Neural crest cell (in vitro differentiated cells): Measurements from ENCODE around the gene BICRA. TPM values are rescaled to one million over a fixed set of nuclear protein-coding genes. Genes with fewer than 3 reads are reported as not detected.
"Not testable (repeated sequence)": the region's sequence is repeated elsewhere in the genome, so short reads cannot be mapped to it uniquely, and the experiment has no call there.

Experiments used
- DNase-seq: peaks from one replicate; pipeline ENCODE4 v3.0.0; 2021; ENCODE audit warnings: low read depth, mixed read lengths, low spot score
- H3K27ac Mint-ChIP-seq: one replicate; pipeline ENCODE4 v1.8.0; 2021; ENCODE audit warnings: mild to moderate bottlenecking, mixed read lengths; ENCODE audit not compliant: unreplicated experiment
- H3K27me3 Mint-ChIP-seq: 2 replicates; pipeline ENCODE4 v1.8.0; 2021; ENCODE audit warnings: low read depth, mild to moderate bottlenecking, mixed read lengths
- H3K36me3 Mint-ChIP-seq: 2 replicates; pipeline ENCODE4 v1.8.0; 2021; ENCODE audit warnings: low read depth, mild to moderate bottlenecking, mixed read lengths
- H3K4me1 Mint-ChIP-seq: 2 replicates; pipeline ENCODE4 v1.8.0; 2021; ENCODE audit warnings: mixed read lengths
- H3K4me3 Mint-ChIP-seq: one replicate; pipeline ENCODE4 v1.8.0; 2021; ENCODE audit warnings: mild to moderate bottlenecking, mixed read lengths
- H3K9me3 Mint-ChIP-seq: 2 replicates; pipeline ENCODE4 v1.8.0; 2021; ENCODE audit warnings: mixed read lengths
- total RNA-seq: library from RNA; stranded (reverse); gene quantifications from 2 replicates; pipeline ENCODE4 v1.2.1, GENCODE V29; 2021
- TF ChIP-seq, protein P1 (sequence below): fragments of 200-600 bp; sonication (generic); conservative IDR thresholded peaks from 2 replicates; pipeline ENCODE4 v1.5.0; 2021; ENCODE audit warnings: antibody characterized with exemption, mild to moderate bottlenecking

The BICRA gene
- total RNA-seq, 1 donor from 2014 or later = 28.9 TPM

DNA sequence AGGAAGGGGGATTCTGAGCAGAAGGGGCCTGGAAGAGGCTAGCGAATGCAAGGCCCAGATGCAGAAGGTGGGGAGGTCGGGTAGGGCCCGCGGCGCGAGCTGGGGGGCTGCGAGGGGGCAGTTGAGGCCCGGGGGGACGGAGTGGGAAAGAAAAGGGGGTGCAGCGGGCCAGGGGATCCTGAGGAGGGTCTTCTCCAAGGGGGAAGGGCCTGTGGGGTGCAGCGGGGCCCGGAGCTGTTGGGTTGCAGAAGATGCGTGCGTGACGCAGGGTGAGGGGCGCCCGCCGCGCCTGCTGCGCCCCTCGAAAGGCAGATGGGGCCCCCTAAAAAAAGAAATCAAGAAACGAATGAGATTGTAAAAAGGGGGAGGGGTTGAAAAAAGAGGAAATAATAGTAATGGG lies 36.3 kb upstream of the BICRA start:
- no peaks in the 10 kb centered on the region for H3K4me1 Mint-ChIP-seq
- TF ChIP-seq, protein P1, sequence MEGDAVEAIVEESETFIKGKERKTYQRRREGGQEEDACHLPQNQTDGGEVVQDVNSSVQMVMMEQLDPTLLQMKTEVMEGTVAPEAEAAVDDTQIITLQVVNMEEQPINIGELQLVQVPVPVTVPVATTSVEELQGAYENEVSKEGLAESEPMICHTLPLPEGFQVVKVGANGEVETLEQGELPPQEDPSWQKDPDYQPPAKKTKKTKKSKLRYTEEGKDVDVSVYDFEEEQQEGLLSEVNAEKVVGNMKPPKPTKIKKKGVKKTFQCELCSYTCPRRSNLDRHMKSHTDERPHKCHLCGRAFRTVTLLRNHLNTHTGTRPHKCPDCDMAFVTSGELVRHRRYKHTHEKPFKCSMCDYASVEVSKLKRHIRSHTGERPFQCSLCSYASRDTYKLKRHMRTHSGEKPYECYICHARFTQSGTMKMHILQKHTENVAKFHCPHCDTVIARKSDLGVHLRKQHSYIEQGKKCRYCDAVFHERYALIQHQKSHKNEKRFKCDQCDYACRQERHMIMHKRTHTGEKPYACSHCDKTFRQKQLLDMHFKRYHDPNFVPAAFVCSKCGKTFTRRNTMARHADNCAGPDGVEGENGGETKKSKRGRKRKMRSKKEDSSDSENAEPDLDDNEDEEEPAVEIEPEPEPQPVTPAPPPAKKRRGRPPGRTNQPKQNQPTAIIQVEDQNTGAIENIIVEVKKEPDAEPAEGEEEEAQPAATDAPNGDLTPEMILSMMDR = no peak
- H3K27ac Mint-ChIP-seq = no peak overlapping the region
- no peak for DNase-seq
- H3K9me3 Mint-ChIP-seq = no peaks in the 10 kb centered on the region
- H3K27me3 Mint-ChIP-seq = no peaks in the 10 kb centered on the region
- no peak overlapping the region for H3K4me3 Mint-ChIP-seq
- H3K36me3 Mint-ChIP-seq = no peaks in the 10 kb centered on the region

DNA sequence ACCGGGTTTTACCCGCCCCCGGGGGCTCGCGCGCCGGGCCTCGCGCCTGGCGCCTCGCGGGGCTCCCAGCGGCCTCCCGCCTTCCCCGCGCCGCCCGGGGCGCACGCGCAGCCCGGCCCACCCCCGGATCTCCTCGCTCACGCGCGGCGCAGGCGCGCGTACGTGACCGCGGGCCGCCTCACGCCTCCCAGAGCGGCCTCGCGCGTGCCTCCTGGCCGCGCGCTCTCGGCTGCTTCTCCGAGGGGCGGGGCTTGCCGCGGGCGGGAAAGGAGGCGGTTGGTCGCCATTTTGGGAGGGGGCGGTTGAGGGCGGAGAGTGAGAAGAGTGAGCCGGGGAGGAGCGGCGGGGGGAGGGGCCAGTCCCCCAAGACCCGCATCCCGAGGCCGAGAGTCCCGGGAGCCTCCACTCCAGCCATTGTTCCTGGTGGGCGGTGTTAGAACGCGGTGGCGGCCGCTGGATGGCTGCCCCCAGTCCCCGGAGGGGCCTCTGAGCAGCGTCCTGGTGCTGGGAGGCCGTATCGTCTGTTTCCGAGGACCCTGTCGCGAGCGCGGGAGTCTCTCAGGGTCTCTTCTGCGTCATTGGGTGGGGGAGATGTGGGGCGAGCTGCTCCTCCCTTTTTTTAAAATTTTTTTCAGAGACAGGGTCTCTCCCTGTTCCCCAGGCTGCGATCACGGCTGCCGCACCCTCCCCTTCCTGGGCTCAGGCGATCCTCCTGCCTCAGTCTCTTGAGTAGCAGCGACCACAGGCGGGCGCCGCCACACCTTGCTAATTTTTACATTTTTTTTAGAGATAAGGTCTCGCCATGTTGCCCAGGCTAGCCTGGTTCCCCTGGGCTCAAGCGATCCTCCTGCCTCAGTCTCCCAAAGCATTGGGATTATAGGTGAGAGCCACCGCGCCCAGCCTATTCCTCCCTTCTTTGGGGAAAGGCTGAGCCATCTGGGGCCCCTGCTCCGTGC lies 35.6 kb upstream of the BICRA start, which contains the start of gene ZNF541:
TSS of gene ZNF541 (minus strand) at position 78 of the 956 bp plus-strand sequence. CDS start 17,292 bp downstream, outside the sequence.
- no peak for DNase-seq
- TF ChIP-seq, protein P1 = no peak
- H3K27ac Mint-ChIP-seq = no peak within 1 kb of the TSS
- H3K36me3 Mint-ChIP-seq = no peaks in the 10 kb centered on the region
- no peaks in the 10 kb centered on the region for H3K4me1 Mint-ChIP-seq
- no peaks in the 10 kb centered on the region for H3K9me3 Mint-ChIP-seq
- no peak within 1 kb of the TSS for H3K4me3 Mint-ChIP-seq
- no peaks in the 10 kb centered on the region for H3K27me3 Mint-ChIP-seq

DNA sequence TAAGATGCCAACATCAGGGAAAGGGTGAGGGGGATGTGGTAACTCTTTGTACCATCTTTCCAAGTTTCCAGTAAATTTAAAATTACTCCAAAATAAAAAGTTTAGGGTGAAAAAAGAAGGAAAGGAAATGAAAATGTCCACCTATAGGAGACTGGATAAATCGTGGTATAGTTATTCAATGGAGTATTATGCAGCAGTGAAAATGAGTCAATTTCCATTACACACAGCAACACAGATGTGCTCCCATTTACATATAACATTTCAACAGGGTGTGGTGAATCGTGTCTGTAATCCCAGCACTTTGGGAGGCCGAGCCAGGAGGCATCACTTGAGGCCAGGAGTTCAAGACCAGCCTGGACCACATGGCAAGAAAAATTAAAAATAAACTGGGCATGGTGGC lies 28.5 kb upstream of the BICRA start:
- no peaks in the 10 kb centered on the region for H3K4me1 Mint-ChIP-seq
- H3K27ac Mint-ChIP-seq = no peak overlapping the region
- no peaks in the 10 kb centered on the region for H3K36me3 Mint-ChIP-seq
- DNase-seq = no peak
- TF ChIP-seq, protein P1 = no peak
- no peaks in the 10 kb centered on the region for H3K9me3 Mint-ChIP-seq
- peaks cover 11% of the 10 kb centered on the region for H3K27me3 Mint-ChIP-seq
- H3K4me3 Mint-ChIP-seq = no peak overlapping the region

DNA sequence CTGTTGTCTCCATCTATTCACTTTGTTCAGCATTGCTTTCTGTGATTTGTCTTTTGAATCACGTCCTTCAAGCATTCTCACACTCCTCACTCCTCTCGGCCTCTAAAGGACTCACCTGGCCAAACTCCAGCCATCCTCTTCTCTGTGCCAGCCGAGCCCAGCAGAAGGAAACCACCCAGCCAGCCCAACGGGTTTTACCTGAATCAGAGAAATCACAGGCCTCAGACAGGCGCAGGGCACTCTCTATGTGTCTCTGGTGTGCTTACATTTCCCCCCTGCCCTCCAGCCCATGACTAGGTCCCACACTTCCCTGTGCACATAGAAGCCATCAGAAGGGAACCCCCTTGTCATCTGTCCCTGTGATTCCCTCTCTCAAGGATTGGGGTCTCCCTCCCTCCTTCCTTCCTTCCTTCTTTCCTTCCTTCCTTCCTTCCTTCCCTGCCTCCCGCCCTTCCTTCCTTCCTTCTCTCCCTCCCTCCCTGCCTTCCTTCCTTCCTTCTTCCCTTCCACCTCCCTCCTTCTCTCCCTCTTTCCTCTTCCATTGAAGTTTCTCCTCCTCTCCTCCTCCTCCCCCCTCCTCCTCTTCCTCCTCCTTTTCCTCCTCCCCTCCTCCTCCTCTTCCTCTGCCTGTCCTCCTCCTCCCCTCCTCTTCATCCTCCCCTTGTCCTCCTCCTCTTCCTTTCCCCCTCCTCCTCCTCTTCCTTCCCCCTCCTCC lies 27.2 kb upstream of the BICRA start:
- Mint-ChIP-seq H3K36me3 (no peaks in the 10 kb centered on the region), H3K4me1 (no peaks in the 10 kb centered on the region), H3K27me3 (peaks cover 11% of the 10 kb centered on the region), H3K4me3 (no peak overlapping the region), H3K9me3 (peaks cover 5% of the 10 kb centered on the region), H3K27ac (no peak overlapping the region)
- no peak for DNase-seq
- TF ChIP-seq, protein P1 = no peak

DNA sequence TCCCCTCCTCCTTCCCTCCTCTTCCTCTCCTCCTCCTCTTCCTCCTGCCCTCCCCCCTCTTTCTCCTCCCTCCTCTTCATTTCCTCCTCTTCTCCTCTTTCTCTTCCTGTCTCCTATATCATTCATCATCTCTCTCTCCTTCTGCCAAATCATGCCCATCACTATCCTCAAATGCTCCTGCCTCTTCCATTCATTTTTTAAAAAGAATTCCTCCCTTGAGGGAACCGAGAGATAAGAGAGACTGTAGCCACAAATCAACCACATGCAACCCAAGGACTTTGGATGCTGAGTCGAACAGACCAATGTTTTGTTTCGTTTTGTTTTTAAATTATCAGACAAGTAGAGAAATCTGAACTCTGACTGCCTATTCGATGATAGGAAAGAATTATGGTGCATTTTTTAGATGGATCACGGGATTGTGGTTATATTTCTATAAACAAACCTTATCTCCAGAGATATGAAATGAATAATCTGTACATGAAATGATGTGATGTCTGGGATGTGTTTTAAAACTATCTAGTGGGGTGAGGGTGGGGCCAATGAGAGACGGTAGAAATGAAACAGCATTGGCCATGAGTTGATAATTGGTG lies 26.5 kb upstream of the BICRA start:
- DNase-seq = no peak
- no peak overlapping the region for H3K27ac Mint-ChIP-seq
- TF ChIP-seq, protein P1 = no peak
- H3K27me3 Mint-ChIP-seq = peaks cover 11% of the 10 kb centered on the region
- H3K4me1 Mint-ChIP-seq = no peaks in the 10 kb centered on the region
- no peaks in the 10 kb centered on the region for H3K36me3 Mint-ChIP-seq
- peaks cover 5% of the 10 kb centered on the region for H3K9me3 Mint-ChIP-seq
- no peak overlapping the region for H3K4me3 Mint-ChIP-seq

DNA sequence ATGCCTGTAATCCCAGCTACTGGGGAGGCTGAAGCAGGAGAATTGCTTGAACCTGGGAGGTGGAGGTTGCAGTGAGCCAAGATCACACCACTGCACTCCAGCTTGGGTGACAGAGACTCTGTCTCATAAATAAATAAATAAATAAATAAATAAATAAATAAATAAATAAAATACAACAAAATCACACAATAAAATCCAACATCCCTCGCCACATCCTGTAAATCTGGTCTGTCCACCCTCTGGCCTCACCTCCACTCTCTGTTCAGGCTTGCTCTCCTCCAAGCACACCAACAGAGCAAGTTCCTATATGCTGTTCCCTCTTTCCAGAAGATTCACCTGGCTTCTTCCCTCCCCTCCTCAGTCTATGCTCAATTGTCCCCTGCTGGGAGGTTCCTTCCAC lies 25.8 kb upstream of the BICRA start:
- H3K27me3 Mint-ChIP-seq = peaks cover 11% of the 10 kb centered on the region
- not testable (repeated sequence) for H3K27ac Mint-ChIP-seq, DNase-seq

More for the DNA sequence above, 25.8 kb upstream of the BICRA start:
- H3K4me3 Mint-ChIP-seq, H3K9me3 Mint-ChIP-seq, H3K4me1 Mint-ChIP-seq, H3K36me3 Mint-ChIP-seq: not testable (repeated sequence)
